HCT116 (cell line): ENCODE results near the gene MEGF6. TPM values are rescaled to one million over a fixed set of nuclear protein-coding genes. Genes with fewer than 3 reads are reported as not detected.
A peak's percentile ranks its signal among the peaks of the same experiment; 100 is the strongest.

Experiments
- ATAC-seq: fragments of 200-7000 bp; cut with Tn5 transposase; 2 replicates; pipeline ENCODE4 v1.9.1; 2020; ENCODE audit warnings: mild to moderate bottlenecking, moderate library complexity
- BruUV-seq: library from RNA; stranded (reverse); fragments of 400-500 nt; replicated peaks from 2 replicates; lab custom pipeline; 2021; lab: Mats Ljungman, UMichigan
- CTCF ChIA-PET: fragments of 300-600 bp; sonication (Branson Sonifier 250); formaldehyde crosslinking; loops from one replicate; lab custom pipeline; 2021; ENCODE audit warnings: antibody characterized with exemption; lab: Charles Lee
- POLR2A ChIA-PET: fragments of 300-600, 350-600 bp; sonication (Branson Sonifier 250); formaldehyde crosslinking; loops from one replicate; lab custom pipeline; 2021; ENCODE audit warnings: antibody characterized with exemption; lab: Charles Lee
- RAD21 ChIA-PET, 2 experiments: fragments of 300-600 bp; sonication (Branson Sonifier 250); formaldehyde crosslinking; loops; one replicate each; lab custom pipeline; 2023; ENCODE audit warnings: low total read pairs in 2 of 2; ENCODE audit not compliant: uncharacterized antibody in 2 of 2, unreplicated experiment in 2 of 2, low non-redundant PET in 1 of 2; lab: Charles Lee
- DNase-seq: peaks from one replicate; pipeline ENCODE4 v3.0.0-alpha.2; 2010; ENCODE audit warnings: low read depth, low spot score
- H2AFZ ChIP-seq: fragments of 200-600 bp; shearing (Covaris generic), sonication (generic); 2 replicates; pipeline ENCODE4 v1.6.1; 2017; ENCODE audit warnings: low read depth, mixed run types, mixed read lengths, antibody characterized with exemption, low read length; ENCODE audit not compliant: poor library complexity, severe bottlenecking
- H3K27ac ChIP-seq: 2 replicates; pipeline ENCODE4 v1.5.1; 2012; ENCODE audit warnings: low read depth, low read length
- H3K27me3 ChIP-seq: fragments of 200-600 bp; sonication (generic); 2 replicates; pipeline ENCODE4 v1.6.1; 2016; ENCODE audit warnings: mixed run types, low read length, mixed read lengths; ENCODE audit not compliant: insufficient read depth
- H3K36me3 ChIP-seq, 2 experiments: fragments of 200-500 bp in 1 of 2; fragments of 200-600 bp in 1 of 2; sonication (Bioruptor generic) in 1 of 2; sonication (generic) in 1 of 2; 2 replicates each; pipeline versions ENCODE4 v1.5.1 to v1.6.1; 2014 to 2016; ENCODE audit warnings: low read length in 2 of 2, inconsistent platforms in 1 of 2, mixed read lengths in 1 of 2, mixed run types in 1 of 2; ENCODE audit not compliant: insufficient read depth in 2 of 2, control insufficient read depth in 1 of 2
- H3K4me1 ChIP-seq, 2 experiments: fragments of 200-600 bp in 1 of 2; sonication (generic) in 1 of 2; 2 replicates each; pipeline versions ENCODE4 v1.5.1 to v1.6.1; 2012 to 2017; ENCODE audit warnings: low read length in 2 of 2, inconsistent platforms in 1 of 2, mild to moderate bottlenecking in 1 of 2, mixed read lengths in 1 of 2, mixed run types in 1 of 2, moderate library complexity in 1 of 2; ENCODE audit not compliant: insufficient read depth in 2 of 2, control insufficient read depth in 1 of 2
- H3K4me2 ChIP-seq: fragments of 200-600 bp; sonication (generic); 2 replicates; pipeline ENCODE4 v1.6.1; 2017; ENCODE audit warnings: mixed run types, low read length, mixed read lengths
- H3K4me3 ChIP-seq, 2 experiments: fragments of 200-600 bp in 1 of 2; sonication (generic) in 1 of 2; replicated peaks in 1 of 2; 2 replicates each; pipeline ENCODE4 v1.5.1; 2011 to 2016; ENCODE audit warnings: low read length in 2 of 2, control low read depth in 1 of 2, low read depth in 1 of 2, mild to moderate bottlenecking in 1 of 2, mixed read lengths in 1 of 2, mixed run types in 1 of 2
- H3K79me2 ChIP-seq: fragments of 200-600 bp; sonication (generic); 2 replicates; pipeline ENCODE4 v1.6.1; 2017; ENCODE audit warnings: mild to moderate bottlenecking, mixed run types, low read length, moderate library complexity, mixed read lengths; ENCODE audit not compliant: insufficient read depth
- H3K9ac ChIP-seq: fragments of 200-600 bp; sonication (generic); 2 replicates; pipeline ENCODE4 v1.6.1; 2016; ENCODE audit warnings: low read length, mixed read lengths
- H3K9me2 ChIP-seq: fragments of 200-600 bp; sonication (generic), shearing (Covaris generic); 2 replicates; pipeline ENCODE4 v1.6.1; 2017; ENCODE audit warnings: mixed run types, mild to moderate bottlenecking, moderate library complexity; ENCODE audit not compliant: insufficient read depth
- H3K9me3 ChIP-seq, 2 experiments: fragments of 200-500 bp in 1 of 2; fragments of 200-600 bp in 1 of 2; sonication (Bioruptor generic) in 1 of 2; sonication (generic) in 1 of 2; 2 replicates each; pipeline ENCODE4 v1.6.1; 2014 to 2017; ENCODE audit warnings: low read length in 2 of 2, mixed read lengths in 2 of 2, inconsistent platforms in 1 of 2, low read depth in 1 of 2, mild to moderate bottlenecking in 1 of 2, mixed run types in 1 of 2, moderate library complexity in 1 of 2; ENCODE audit not compliant: control insufficient read depth in 1 of 2, insufficient read depth in 1 of 2
- H4K20me1 ChIP-seq: fragments of 200-600 bp; sonication (generic), shearing (Covaris generic); 2 replicates; pipeline ENCODE4 v1.6.1; 2017; ENCODE audit warnings: mixed run types, mild to moderate bottlenecking, moderate library complexity; ENCODE audit not compliant: insufficient read depth
- CBX3 ChIP-seq: IDR thresholded peaks from 2 replicates; pipeline ENCODE4 v1.6.1; 2012; ENCODE audit warnings: low read depth
- EGR1 ChIP-seq: IDR thresholded peaks from 2 replicates; pipeline ENCODE4 v1.6.1; 2012; ENCODE audit warnings: low read depth
- EZH2 ChIP-seq: fragments of 200-600 bp; sonication (generic); IDR thresholded peaks from 2 replicates; pipeline ENCODE4 v1.6.1; 2017; ENCODE audit warnings: antibody characterized with exemption, mixed run types
- EZH2phosphoT487 ChIP-seq: fragments of 200-600 bp; IDR thresholded peaks from 2 replicates; pipeline ENCODE4 v1.6.1; 2018; ENCODE audit warnings: antibody characterized with exemption, borderline replicate concordance
- FOSL1 ChIP-seq: IDR thresholded peaks from 2 replicates; pipeline ENCODE4 v1.6.1; 2012; ENCODE audit warnings: low read depth
- JUND ChIP-seq: IDR thresholded peaks from 2 replicates; pipeline ENCODE4 v1.6.1; 2012
- POLR2A ChIP-seq: IDR thresholded peaks from 2 replicates; pipeline ENCODE4 v1.7.0; 2011; ENCODE audit warnings: borderline replicate concordance; ENCODE audit not compliant: insufficient read depth, insufficient read length; ENCODE audit errors: extremely low read depth
- POLR2AphosphoS5 ChIP-seq: IDR thresholded peaks from 2 replicates; pipeline ENCODE4 v1.6.1; 2011; ENCODE audit warnings: mild to moderate bottlenecking, low read depth, low read length, moderate library complexity
- RAD21 ChIP-seq: IDR thresholded peaks from 2 replicates; pipeline ENCODE4 v1.6.1; 2012; ENCODE audit warnings: low read depth, mild to moderate bottlenecking
- SIN3A ChIP-seq: IDR thresholded peaks from 2 replicates; pipeline ENCODE4 v1.6.1; 2012; ENCODE audit warnings: low read depth
- SRF ChIP-seq: IDR thresholded peaks from 2 replicates; pipeline ENCODE4 v1.6.1; 2012; ENCODE audit warnings: low read depth
- TCF7L2 ChIP-seq: IDR thresholded peaks from 2 replicates; pipeline ENCODE4 v1.7.0; 2011; ENCODE audit warnings: borderline replicate concordance, inconsistent platforms; ENCODE audit not compliant: insufficient read depth, insufficient read length; ENCODE audit errors: extremely low read depth
- YY1 ChIP-seq: IDR thresholded peaks from 2 replicates; pipeline ENCODE4 v1.6.1; 2011; ENCODE audit warnings: low read length, low read depth, moderate library complexity, mild to moderate bottlenecking; ENCODE audit not compliant: insufficient replicate concordance; ENCODE audit errors: extremely low read depth
- ZNF274 ChIP-seq: fragments of 200-500 bp; sonication (Bioruptor generic); IDR thresholded peaks from 2 replicates; pipeline ENCODE4 v1.6.1; 2014; ENCODE audit warnings: mild to moderate bottlenecking, low read depth, low read length, inconsistent platforms
- intact Hi-C: fragments of 100-400 bp; cut with micrococcal nuclease; formaldehyde crosslinking; loops from 2 replicates; pipeline ENCODE4 v1.10.0; 2022
- total RNA-seq: library from RNA; stranded (reverse); gene quantifications from one replicate; pipeline ENCODE4 v1.2.1, GENCODE V29; 2021; ENCODE audit not compliant: unreplicated experiment
- TF ChIP-seq, protein P1 (sequence below): IDR thresholded peaks from 2 replicates; pipeline ENCODE4 v1.6.1; 2011; ENCODE audit warnings: mild to moderate bottlenecking, low read length, moderate library complexity; ENCODE audit not compliant: insufficient replicate concordance; ENCODE audit errors: extremely low read depth
- TF ChIP-seq, protein P2 (sequence below), 3 experiments: fragments of 200-600 bp in 1 of 3; sonication (generic) in 1 of 3; IDR thresholded peaks in 2 of 3; conservative IDR thresholded peaks in 1 of 3; 2 replicates each; pipeline ENCODE4 v1.5.1; 2012 to 2017; ENCODE audit warnings: low read depth in 2 of 3, low read length in 2 of 3, antibody characterized with exemption in 1 of 3, borderline replicate concordance in 1 of 3, control low read depth in 1 of 3, mild to moderate bottlenecking in 1 of 3, mixed read lengths in 1 of 3, mixed run types in 1 of 3, moderate library complexity in 1 of 3; ENCODE audit not compliant: insufficient read depth in 1 of 3
- TF ChIP-seq, protein P3 (sequence below): IDR thresholded peaks from 2 replicates; pipeline ENCODE4 v1.6.1; 2012; ENCODE audit warnings: low read depth
- TF ChIP-seq, protein P4 (sequence below): IDR thresholded peaks from 2 replicates; pipeline ENCODE4 v1.6.1; 2012
- TF ChIP-seq, protein P5 (sequence below): IDR thresholded peaks from 2 replicates; pipeline ENCODE4 v1.6.1; 2012

Gene MEGF6
- total RNA-seq, 1 experiment from 2014 or later = 47.6 TPM

DNA sequence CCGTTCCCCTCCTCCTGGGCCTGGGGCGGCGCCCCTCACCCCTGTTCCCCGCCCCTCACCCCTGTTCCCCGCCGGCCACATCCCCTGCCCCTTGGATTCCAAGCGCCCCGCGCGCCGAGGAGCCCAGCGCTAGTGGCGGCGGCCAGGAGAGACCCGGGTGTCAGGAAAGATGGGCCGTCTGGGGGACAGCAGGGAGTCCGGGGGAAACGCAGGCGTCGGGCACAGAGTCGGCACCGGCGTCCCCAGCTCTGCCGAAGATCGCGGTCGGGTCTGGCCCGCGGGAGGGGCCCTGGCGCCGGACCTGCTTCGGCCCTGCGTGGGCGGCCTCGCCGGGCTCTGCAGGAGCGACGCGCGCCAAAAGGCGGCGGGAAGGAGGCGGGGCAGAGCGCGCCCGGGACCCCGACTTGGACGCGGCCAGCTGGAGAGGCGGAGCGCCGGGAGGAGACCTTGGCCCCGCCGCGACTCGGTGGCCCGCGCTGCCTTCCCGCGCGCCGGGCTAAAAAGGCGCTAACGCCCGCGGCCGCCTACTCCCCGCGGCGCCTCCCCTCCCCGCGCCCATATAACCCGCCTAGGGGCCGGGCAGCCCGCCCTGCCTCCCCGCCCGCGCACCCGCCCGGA, 40.7 kb upstream of the MEGF6 start, which contains the start of gene TP73:
TP73 (plus strand) TSS at position 587 of the 618 bp plus-strand sequence. CDS start 29,850 bp downstream, outside the sequence.
- peaks cover 4 to 7% of the 10 kb centered on the region in 2 experiments; a peak in 2 of 4 replicates for H3K36me3 ChIP-seq
- ChIA-PET RAD21 (no interaction called here), POLR2A (interaction anchor here (0.9 kb wide), 1 partner anchor 14 kb away, joined by 3 read pairs; no protein-coding TSS in a partner anchor), CTCF (interaction anchor here (1.3 kb wide), 1 partner anchor 33 kb away, joined by 5 read pairs; no protein-coding TSS in a partner anchor)
- peak; percentile 21 for DNase-seq
- H3K9me2 ChIP-seq = no peaks in the 10 kb centered on the region
- H4K20me1 ChIP-seq = no peaks in the 10 kb centered on the region
- peak within 1 kb of the TSS; percentile 91 for H3K4me2 ChIP-seq
- BruUV-seq = no TSS peak
- intact Hi-C loops = no loop called here
- no peak within 1 kb of the TSS for H2AFZ ChIP-seq
- H3K27ac ChIP-seq = peak within 1 kb of the TSS; percentile 64
- peak; percentile 58 for ATAC-seq
- no peaks in the 10 kb centered on the region for H3K9me3 ChIP-seq
- peaks cover 18 to 29% of the 10 kb centered on the region in 2 experiments for H3K4me1 ChIP-seq
- no peaks in the 10 kb centered on the region for H3K27me3 ChIP-seq
- H3K9ac ChIP-seq = peak within 1 kb of the TSS; percentile 85
- peaks cover 61% of the 10 kb centered on the region for H3K79me2 ChIP-seq
- peak within 1 kb of the TSS; percentile 70 to 80 for H3K4me3 ChIP-seq
- no peak for TF ChIP-seq TCF7L2
- no peak for TF ChIP-seq ZNF274
- TF ChIP-seq, protein P1, sequence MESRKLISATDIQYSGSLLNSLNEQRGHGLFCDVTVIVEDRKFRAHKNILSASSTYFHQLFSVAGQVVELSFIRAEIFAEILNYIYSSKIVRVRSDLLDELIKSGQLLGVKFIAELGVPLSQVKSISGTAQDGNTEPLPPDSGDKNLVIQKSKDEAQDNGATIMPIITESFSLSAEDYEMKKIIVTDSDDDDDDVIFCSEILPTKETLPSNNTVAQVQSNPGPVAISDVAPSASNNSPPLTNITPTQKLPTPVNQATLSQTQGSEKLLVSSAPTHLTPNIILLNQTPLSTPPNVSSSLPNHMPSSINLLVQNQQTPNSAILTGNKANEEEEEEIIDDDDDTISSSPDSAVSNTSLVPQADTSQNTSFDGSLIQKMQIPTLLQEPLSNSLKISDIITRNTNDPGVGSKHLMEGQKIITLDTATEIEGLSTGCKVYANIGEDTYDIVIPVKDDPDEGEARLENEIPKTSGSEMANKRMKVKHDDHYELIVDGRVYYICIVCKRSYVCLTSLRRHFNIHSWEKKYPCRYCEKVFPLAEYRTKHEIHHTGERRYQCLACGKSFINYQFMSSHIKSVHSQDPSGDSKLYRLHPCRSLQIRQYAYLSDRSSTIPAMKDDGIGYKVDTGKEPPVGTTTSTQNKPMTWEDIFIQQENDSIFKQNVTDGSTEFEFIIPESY = no peak
- TF ChIP-seq EZH2 = no peak
- TF ChIP-seq, protein P2, sequence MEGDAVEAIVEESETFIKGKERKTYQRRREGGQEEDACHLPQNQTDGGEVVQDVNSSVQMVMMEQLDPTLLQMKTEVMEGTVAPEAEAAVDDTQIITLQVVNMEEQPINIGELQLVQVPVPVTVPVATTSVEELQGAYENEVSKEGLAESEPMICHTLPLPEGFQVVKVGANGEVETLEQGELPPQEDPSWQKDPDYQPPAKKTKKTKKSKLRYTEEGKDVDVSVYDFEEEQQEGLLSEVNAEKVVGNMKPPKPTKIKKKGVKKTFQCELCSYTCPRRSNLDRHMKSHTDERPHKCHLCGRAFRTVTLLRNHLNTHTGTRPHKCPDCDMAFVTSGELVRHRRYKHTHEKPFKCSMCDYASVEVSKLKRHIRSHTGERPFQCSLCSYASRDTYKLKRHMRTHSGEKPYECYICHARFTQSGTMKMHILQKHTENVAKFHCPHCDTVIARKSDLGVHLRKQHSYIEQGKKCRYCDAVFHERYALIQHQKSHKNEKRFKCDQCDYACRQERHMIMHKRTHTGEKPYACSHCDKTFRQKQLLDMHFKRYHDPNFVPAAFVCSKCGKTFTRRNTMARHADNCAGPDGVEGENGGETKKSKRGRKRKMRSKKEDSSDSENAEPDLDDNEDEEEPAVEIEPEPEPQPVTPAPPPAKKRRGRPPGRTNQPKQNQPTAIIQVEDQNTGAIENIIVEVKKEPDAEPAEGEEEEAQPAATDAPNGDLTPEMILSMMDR (IDR thresholded peaks at IDR 0.05 in 2 of 3, conservative IDR thresholded peaks at IDR 0.05 in 1 of 3; ENCODE audit: borderline replicate concordance in 1 of 3, insufficient read depth in 1 of 3, low read depth in 2 of 3, low read length in 2 of 3) = 0 out of 6 replicates have a peak, but pooled peaks of 1 of the 3 experiments have one; percentile 6
- no peak for TF ChIP-seq SIN3A
- TF ChIP-seq CBX3 = no peak
- TF ChIP-seq JUND = no peak
- TF ChIP-seq EZH2phosphoT487 = no peak
- TF ChIP-seq, protein P3, sequence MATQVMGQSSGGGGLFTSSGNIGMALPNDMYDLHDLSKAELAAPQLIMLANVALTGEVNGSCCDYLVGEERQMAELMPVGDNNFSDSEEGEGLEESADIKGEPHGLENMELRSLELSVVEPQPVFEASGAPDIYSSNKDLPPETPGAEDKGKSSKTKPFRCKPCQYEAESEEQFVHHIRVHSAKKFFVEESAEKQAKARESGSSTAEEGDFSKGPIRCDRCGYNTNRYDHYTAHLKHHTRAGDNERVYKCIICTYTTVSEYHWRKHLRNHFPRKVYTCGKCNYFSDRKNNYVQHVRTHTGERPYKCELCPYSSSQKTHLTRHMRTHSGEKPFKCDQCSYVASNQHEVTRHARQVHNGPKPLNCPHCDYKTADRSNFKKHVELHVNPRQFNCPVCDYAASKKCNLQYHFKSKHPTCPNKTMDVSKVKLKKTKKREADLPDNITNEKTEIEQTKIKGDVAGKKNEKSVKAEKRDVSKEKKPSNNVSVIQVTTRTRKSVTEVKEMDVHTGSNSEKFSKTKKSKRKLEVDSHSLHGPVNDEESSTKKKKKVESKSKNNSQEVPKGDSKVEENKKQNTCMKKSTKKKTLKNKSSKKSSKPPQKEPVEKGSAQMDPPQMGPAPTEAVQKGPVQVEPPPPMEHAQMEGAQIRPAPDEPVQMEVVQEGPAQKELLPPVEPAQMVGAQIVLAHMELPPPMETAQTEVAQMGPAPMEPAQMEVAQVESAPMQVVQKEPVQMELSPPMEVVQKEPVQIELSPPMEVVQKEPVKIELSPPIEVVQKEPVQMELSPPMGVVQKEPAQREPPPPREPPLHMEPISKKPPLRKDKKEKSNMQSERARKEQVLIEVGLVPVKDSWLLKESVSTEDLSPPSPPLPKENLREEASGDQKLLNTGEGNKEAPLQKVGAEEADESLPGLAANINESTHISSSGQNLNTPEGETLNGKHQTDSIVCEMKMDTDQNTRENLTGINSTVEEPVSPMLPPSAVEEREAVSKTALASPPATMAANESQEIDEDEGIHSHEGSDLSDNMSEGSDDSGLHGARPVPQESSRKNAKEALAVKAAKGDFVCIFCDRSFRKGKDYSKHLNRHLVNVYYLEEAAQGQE = no peak
- TF ChIP-seq SRF = no peak
- TF ChIP-seq RAD21 = no peak
- TF ChIP-seq POLR2A = no peak
- TF ChIP-seq FOSL1 = no peak
- TF ChIP-seq POLR2AphosphoS5 = 0 out of 2 replicates have a peak, but pooled peaks have one; percentile 37
- peak; percentile 99 for TF ChIP-seq EGR1
- TF ChIP-seq, protein P4, sequence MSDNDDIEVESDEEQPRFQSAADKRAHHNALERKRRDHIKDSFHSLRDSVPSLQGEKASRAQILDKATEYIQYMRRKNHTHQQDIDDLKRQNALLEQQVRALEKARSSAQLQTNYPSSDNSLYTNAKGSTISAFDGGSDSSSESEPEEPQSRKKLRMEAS = no peak; the same call in none of the 2 replicates
- no peak for TF ChIP-seq YY1
- TF ChIP-seq, protein P5, sequence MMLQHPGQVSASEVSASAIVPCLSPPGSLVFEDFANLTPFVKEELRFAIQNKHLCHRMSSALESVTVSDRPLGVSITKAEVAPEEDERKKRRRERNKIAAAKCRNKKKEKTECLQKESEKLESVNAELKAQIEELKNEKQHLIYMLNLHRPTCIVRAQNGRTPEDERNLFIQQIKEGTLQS = no peak
